Islet of Langerhans (tissue), 1 donor: ENCODE data around the gene PHLDB3.
"Not testable (repeated sequence)": the region's sequence is repeated elsewhere in the genome, so short reads cannot be mapped to it uniquely, and the experiment has no call there.

Source experiments
- FAIRE-seq: peaks from one replicate; lab custom pipeline; 2011; peaks lifted over from hg19 to GRCh38; lab: Jason Lieb, UNC

Gene PHLDB3

DNA sequence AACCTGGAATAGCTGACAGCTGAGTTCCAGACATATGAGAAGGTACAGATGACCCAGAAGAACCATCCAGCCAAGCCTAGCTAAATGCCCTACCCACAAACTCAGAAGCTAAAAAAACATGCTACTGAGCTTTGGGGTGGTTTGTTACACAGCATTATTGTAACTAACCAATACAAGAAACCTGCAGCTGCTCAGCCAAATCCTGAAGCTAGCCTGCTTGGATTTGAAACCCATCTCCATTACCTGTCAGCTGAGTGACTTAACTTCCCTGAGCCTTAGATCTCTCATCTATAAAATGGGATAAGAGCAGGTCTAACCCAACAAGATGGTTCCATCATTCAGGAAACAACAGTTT is 64.9 kb downstream of the PHLDB3 start:
- FAIRE-seq, result no peak

DNA sequence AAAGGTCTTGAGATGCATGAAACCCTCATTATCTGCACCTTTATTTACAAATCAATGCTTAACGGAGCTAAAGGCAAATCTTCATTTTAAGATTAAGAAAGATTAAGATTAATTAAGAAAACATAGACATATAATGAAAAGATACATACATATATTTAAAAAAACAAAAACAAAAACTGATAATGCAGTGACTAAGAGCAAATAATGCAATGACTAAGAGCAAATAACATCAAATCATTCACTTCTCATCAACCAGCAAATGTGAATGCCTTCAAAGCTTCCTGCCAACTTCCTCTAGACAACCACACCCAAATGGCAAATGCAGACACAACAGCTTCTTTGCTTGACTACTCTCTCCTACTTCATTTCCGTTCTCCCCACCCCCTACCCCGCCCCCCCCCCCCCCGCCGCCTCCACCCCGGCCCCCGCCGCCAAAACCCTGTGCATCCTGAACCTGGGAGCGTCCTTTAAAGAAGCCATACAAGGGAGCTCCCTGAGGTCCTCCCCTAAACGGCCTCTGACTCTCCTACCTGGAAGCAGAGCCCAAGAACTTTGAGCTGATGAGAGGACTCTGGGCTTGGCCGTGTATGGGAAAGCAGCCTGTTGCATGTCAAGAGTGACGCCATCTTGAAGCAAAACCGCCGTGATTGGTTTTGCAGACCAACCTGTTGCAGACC is 65.4 kb downstream of the PHLDB3 start:
- no peak for FAIRE-seq

DNA sequence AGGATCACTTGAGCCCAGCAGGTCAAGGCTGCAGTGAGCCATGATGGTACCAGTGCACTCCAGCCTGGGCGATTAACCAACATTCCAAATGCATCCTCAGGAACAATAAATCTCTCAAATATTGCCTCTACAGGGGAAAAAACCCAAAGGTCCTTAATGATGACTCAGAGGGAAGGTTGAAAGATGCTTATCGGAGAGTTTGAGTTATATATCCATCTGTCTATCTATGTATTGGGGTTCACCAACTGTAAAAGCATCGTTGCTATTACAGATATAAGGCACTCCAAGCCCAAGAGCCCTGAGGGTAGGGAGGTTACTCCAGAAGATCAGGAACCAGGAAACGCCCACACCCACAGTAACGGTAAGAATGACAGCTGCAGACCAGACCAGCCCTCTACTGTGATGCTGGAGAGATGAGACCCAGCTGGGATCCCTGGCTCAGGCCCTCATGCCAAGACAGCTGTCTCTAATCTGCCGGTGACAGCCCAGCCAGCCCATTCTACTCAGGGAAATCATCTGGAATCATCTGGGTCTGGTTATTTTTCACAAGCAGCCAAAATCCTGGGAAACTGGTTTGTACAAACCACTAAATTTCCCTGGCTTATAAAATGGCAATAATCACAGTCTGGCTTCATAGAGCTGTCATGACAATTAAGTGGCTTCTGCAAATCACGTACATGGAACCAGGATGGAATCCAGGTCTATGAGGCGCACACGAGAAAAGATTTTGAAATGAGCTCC is 66.1 kb downstream of the PHLDB3 start:
- FAIRE-seq, result no peak

DNA sequence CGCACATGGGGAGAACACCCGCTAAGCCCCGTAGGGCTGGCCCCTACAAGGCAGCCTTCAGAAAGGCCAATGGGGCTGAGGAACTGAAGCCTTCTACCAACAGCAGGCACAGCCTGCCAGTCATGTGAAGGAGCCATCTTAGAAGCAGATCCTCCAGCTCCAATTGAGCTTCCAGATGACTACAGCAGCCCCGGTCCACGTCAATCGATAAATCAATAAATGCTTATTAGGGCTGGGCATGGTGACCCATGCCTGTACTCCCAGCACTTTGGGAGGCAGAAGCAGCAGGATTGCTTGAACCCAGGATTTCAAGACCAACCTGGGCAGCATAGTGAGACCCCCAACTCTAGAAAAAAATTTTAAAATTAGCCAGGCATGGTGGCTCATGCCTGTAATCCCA is 66.8 kb downstream of the PHLDB3 start:
- FAIRE-seq, result no peak

DNA sequence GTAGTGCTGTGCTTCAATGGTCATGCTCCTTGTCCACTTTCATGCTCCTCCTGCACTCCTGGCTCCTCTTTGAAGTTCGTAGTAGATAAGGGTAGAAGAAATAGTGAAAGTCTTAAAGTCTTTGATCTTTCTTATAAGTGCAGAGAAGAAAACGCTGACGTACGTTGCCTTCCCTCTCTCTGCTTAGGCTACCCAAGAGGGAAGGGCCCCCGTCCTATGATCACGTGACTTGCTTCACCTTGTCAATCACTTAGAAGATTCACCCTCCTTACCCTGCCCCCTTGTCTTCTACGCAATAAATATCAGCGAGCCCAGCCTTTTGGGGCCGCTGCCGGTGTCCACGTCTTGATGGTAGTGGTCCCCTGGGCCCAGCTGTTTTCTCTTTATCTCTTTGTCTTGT is 67.3 kb downstream of the PHLDB3 start:
- not testable (repeated sequence) for FAIRE-seq

DNA sequence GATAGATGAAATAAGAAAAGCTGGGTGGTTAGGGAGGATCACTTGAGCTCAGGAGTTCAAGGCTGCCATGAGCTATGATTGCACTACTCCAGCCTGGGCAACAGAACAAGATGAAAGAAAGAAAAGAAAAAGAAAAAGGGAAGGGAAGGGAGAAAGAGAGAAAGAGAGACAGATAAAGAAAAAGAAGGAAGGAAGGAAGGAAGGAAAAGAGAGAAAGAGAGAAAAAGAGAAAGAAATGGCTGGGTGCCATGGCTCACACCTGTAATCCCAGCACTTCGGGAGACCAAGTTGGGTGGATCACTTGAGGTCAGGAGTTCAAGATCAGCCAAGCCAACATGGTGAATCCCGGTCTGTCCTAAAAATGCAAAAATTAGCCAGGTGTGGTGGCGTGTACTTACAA is 68.8 kb downstream of the PHLDB3 start:
- no peak for FAIRE-seq

DNA sequence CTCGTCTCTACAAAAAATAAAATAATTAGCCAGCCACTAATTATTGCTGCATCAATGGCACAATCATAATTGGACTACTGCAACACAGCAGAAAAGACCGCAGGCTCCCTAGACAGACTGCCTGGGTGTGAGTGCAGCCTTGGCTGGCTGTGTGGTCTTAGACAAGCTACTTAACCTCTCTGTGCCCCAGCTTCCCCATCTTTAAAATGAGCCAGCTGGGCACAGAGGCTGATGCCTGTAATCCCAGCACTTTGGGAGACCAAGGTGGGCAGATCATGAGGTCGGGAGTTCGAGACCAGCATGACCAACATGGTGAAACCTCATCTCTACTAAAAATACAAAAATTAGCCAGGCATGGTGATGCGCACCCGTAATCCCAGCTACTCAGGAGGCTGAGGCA is 70.9 kb downstream of the PHLDB3 start:
- FAIRE-seq, result no peak

DNA sequence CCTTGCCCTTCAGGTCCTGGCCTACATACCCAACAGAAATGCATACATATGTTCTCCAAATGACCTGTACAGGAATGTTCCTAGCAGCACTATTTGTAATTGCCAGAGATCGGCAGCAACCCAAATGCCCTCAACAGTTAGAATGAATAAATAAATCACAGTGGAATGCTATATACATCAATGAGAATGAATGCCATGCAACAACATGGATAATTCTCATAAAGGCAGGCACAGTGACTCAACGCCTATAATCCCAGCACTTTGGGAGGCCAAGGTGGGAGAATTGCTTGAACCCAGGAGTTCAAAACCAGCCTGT is 71.2 kb downstream of the PHLDB3 start:
- no peak for FAIRE-seq

DNA sequence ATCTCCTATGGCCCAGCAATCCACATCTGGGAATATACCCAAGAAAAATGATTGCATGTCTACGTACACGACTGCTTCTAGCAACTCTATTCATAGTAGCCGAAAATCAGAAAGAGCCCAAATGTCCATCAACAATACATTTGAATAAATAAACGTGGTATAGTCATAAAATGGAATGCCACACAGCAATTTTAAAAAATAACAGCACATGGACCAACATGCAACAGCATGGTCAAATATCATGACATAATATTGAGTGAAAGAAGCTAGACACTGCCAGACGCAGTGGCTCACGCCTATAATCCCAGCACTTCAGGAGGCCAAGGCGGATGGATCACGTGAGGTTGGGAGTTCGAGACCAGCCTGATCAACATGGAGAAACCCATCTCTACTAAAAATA is 73.6 kb downstream of the PHLDB3 start:
- no peak for FAIRE-seq

DNA sequence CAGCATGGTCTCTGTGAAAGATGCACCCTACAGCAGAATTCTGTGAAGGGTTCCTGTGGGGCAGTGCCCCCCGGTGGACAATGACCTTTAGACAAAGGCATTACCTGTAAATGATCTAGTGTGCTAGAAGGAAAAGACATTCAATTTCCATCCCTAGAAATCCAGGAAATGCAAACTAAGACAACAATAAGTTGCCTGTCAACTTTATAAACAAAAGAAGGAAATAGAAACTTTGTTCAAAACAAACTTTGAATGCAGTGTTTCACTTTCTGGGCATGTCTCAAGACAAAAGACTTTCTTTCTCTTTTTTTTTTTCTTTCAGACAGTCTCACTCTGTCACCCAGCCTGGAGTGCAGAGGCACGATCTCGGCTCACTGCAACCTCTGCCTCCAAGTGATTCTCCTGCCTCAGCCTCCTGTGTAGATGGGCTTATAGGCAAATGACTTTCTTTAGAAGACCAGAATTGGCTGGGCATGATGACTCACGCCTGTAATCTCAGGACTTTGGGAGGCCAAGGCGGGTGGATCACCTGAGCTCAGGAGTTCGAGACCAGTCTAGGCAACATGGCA is 74.3 kb downstream of the PHLDB3 start:
- no peak for FAIRE-seq

DNA sequence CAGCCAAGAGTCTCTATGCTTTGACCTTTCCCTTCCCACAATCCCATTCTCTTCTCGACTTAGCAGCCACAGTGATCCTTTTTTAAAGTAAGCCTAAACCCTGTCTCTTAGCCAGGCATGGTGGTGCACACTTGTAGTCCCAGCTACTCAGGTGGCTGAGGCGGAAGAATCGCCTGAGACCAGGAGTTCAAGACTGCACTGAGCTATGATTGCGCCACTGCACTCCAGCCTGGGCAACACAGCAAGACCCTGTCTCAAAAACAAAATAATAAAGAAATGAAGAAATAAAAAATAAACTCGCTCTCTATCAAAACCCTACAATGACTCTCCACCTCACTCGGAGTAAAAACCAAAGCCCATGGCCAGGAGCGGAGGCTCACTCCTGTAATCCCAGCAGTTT is 75.2 kb downstream of the PHLDB3 start:
- no peak for FAIRE-seq

DNA sequence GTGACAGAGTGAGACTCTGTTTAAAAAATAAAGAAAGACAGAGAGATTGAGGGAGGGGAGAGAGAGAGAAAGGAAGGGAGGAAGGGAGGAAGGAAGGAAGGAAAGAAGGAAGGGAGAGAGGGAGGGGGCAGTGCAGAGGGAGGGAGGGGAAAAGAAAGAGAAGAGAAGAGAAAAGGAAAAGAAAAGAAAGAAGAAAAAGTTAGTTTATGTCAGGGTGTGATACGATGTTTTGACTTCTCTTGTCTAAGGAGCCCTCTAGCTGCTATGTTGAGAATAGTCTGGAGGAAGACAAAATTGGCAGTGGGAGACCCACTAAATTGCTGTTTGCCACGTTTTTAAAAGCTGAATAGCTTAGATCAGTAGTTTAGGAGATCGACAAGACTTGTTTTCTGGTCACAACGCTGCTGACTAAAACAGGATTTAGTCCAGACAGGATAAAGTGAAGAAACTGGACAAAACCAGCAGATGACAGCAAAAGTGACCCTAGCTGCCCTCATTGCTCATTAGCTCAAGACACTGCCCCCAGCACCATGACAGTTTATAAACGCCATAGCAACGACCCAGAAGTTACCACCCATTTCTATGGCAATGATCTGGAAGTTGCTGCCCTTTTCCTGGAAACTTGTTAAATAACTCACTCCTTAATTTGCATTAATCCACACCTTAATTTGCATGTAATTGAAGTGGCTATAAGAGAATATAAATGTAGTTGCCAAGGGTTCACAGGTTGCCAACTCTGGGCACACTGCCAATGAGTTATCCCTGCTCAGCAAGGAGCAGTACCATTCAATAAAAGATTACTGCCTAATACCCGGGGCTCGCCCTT is 78.8 kb downstream of the PHLDB3 start:
- no peak for FAIRE-seq
